ENCODE results near the gene RETN. TPM values are rescaled to one million over a fixed set of nuclear protein-coding genes. Genes with fewer than 3 reads are reported as not detected.

The RETN gene
- total and polyA plus RNA-seq, 2 donors from 2014 or later: 1.1 TPM; not detected in 1

GRCh38 chr19:7698583-7698982, 29.7 kb downstream of the RETN start:
- no peak overlapping the region for H3K4me3 ChIP-seq (ENCODE audit: low read length in 3 of 3)
- TF ChIP-seq, protein P1, sequence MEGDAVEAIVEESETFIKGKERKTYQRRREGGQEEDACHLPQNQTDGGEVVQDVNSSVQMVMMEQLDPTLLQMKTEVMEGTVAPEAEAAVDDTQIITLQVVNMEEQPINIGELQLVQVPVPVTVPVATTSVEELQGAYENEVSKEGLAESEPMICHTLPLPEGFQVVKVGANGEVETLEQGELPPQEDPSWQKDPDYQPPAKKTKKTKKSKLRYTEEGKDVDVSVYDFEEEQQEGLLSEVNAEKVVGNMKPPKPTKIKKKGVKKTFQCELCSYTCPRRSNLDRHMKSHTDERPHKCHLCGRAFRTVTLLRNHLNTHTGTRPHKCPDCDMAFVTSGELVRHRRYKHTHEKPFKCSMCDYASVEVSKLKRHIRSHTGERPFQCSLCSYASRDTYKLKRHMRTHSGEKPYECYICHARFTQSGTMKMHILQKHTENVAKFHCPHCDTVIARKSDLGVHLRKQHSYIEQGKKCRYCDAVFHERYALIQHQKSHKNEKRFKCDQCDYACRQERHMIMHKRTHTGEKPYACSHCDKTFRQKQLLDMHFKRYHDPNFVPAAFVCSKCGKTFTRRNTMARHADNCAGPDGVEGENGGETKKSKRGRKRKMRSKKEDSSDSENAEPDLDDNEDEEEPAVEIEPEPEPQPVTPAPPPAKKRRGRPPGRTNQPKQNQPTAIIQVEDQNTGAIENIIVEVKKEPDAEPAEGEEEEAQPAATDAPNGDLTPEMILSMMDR (IDR thresholded peaks at IDR 0.05; ENCODE audit: borderline replicate concordance, extremely low read depth, insufficient read depth): no peak
- intact Hi-C loops (cut with DNase I): no loop called here
- H3K9ac ChIP-seq (ENCODE audit: low read length in 3 of 3): no peak overlapping the region
- no peaks in the 10 kb centered on the region for H3K9me3 ChIP-seq (ENCODE audit: control insufficient read depth in 2 of 3, insufficient read depth in 1 of 3, low read length in 3 of 3)
- no peak overlapping the region for H3K27ac ChIP-seq (ENCODE audit: low read depth in 2 of 2, low read length in 2 of 2)
- DNase-seq (no peak), FAIRE-seq (no peak)
- H3K27me3 ChIP-seq (ENCODE audit: control insufficient read depth, insufficient read depth, low read length): no peaks in the 10 kb centered on the region
- H3K36me3 ChIP-seq (ENCODE audit: control insufficient read depth in 2 of 3, insufficient read depth in 3 of 3, low read length in 3 of 3): no peaks in the 10 kb centered on the region
- H3K4me1 ChIP-seq (ENCODE audit: control insufficient read depth in 2 of 3, insufficient read depth in 2 of 3, low read depth in 1 of 3, low read length in 3 of 3): no peaks in the 10 kb centered on the region

- no peak for DNase-seq
- H3K4me1 ChIP-seq (ENCODE audit: control insufficient read depth in 2 of 3, insufficient read depth in 2 of 3, low read depth in 1 of 3, low read length in 3 of 3): no peaks in the 10 kb centered on the region
- no peak for FAIRE-seq
- H3K9ac ChIP-seq (ENCODE audit: low read length in 3 of 3): no peak overlapping the region
- no peak overlapping the region for H3K4me3 ChIP-seq (ENCODE audit: low read length in 3 of 3)
- H3K27ac ChIP-seq (ENCODE audit: low read depth in 2 of 2, low read length in 2 of 2): no peak overlapping the region
- intact Hi-C loops (cut with DNase I): no loop called here
- no peaks in the 10 kb centered on the region for H3K27me3 ChIP-seq (ENCODE audit: control insufficient read depth, insufficient read depth, low read length)
- TF ChIP-seq, protein P1 (IDR thresholded peaks at IDR 0.05; ENCODE audit: borderline replicate concordance, extremely low read depth, insufficient read depth): no peak
- H3K9me3 ChIP-seq (ENCODE audit: control insufficient read depth in 2 of 3, insufficient read depth in 1 of 3, low read length in 3 of 3): no peaks in the 10 kb centered on the region
- H3K36me3 ChIP-seq (ENCODE audit: control insufficient read depth in 2 of 3, insufficient read depth in 3 of 3, low read length in 3 of 3): no peaks in the 10 kb centered on the region
Measured at GRCh38 chr19:7699003-7699402, 30.2 kb downstream of the RETN start.

DNA sequence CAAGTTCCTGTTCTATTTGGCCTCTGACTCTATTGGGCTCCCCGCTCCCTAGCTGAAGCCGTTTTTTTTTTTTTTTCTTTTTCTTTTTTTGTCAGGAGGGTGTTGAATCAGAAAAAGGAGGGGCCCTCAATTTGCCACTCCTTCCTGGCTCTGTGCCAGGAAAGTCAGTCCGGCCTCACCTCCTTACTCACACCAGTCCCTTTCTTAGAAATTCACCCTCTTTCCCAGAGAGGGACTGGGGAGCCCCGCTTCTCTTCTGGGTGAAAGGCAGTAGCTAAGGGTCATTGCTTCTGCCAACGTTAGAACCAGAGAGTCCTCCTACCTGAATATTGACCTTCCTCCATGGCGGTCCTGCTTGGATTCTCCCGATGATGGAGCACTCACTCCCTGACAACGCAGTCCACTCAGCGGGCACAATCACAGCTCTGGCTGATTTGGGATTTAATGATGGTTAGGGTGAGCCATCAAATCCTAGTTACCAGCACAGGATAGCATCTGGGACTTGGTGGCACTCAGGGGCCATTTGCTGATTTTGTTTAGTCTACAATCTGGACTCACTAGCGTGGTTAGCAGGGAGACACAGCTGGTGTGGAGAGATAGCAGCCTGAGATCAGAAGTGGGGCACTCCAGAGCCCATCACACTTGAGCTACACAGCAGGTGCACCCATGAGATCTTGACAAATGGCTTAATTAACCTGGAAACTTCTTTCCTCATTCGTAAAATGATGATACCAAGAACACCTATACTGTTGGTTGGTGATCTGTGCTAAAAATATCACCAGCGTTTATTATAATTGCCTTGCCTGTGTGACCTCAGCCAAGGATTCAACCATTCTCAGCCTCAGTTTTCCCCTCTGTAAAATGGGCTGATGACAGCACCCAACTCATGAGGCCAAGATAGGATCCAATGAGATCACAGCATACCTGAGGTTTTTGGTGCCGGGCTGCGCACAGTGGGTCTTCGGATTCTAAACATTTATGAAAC, 30.9 kb downstream of the RETN start:
- DNase-seq (no peak), FAIRE-seq (no peak)
- Histone ChIP-seq H3K27me3 (ENCODE audit: control insufficient read depth, insufficient read depth, low read length) (no peaks in the 10 kb centered on the region), H3K36me3 (ENCODE audit: control insufficient read depth in 2 of 3, insufficient read depth in 3 of 3, low read length in 3 of 3) (no peaks in the 10 kb centered on the region), H3K27ac (ENCODE audit: low read depth in 2 of 2, low read length in 2 of 2) (no peak overlapping the region), H3K4me1 (ENCODE audit: control insufficient read depth in 2 of 3, insufficient read depth in 2 of 3, low read depth in 1 of 3, low read length in 3 of 3) (no peaks in the 10 kb centered on the region), H3K9me3 (ENCODE audit: control insufficient read depth in 2 of 3, insufficient read depth in 1 of 3, low read length in 3 of 3) (no peaks in the 10 kb centered on the region), H3K4me3 (ENCODE audit: low read length in 3 of 3) (no peak overlapping the region), H3K9ac (ENCODE audit: low read length in 3 of 3) (no peak overlapping the region)
- intact Hi-C loops (cut with DNase I): no loop called here
- TF ChIP-seq, protein P1 (IDR thresholded peaks at IDR 0.05; ENCODE audit: borderline replicate concordance, extremely low read depth, insufficient read depth): no peak
